GM19035 (cell line): ENCODE data around the gene ZNF587.
"Not testable (repeated sequence)": the region's sequence is repeated elsewhere in the genome, so short reads cannot be mapped to it uniquely, and the experiment has no call there.

Source experiments
- ATAC-seq: cut with Tn5 transposase; IDR thresholded peaks from one replicate; pipeline ENCODE4 v1.9.1; 2021; ENCODE audit not compliant: unreplicated experiment

The ZNF587 gene

GRCh38 chr19:57886046-57886445 lies 36.4 kb downstream of the ZNF587 start:
- ATAC-seq, result no peak

GRCh38 chr19:57887195-57887941 lies 37.7 kb downstream of the ZNF587 start:
- no peak for ATAC-seq

- no peak for ATAC-seq
These were observed 38.5 kb downstream of the ZNF587 start for GRCh38 chr19:57888107-57888559.

- no peak for ATAC-seq
These were observed 39.0 kb downstream of the ZNF587 start, which contains the start of gene ZNF814 for GRCh38 chr19:57888560-57889231. Gene ZNF814 (minus strand): TSS chr19:57889037. CDS start chr19:57888802, 235 bp downstream.

GRCh38 chr19:57890706-57891105 lies 41.0 kb downstream of the ZNF587 start:
- ATAC-seq, result not testable (repeated sequence)

- no peak for ATAC-seq
These were observed 50.7 kb downstream of the ZNF587 start for GRCh38 chr19:57900311-57900710.

- ATAC-seq, result no peak
These were observed 54.0 kb downstream of the ZNF587 start for GRCh38 chr19:57903618-57904184.

- no peak for ATAC-seq
These were observed 55.6 kb downstream of the ZNF587 start for GRCh38 chr19:57905258-57905657.

- no peak for ATAC-seq
These were observed 57.7 kb downstream of the ZNF587 start for GRCh38 chr19:57907394-57907793.

GRCh38 chr19:57914531-57914930 lies 64.9 kb downstream of the ZNF587 start:
- no peak for ATAC-seq
